NCI-H2081 (cell line): Measurements from ENCODE around the gene VAMP2.
A peak's percentile ranks its signal among the peaks of the same experiment; 100 is the strongest.

Experiments used
- DNase-seq, 2 experiments: peaks; one replicate each; lab custom pipeline; 2025; lab: John Stamatoyannopoulos, UW

VAMP2 gene

GRCh38 chr17:8162233-8162996 lies at the start of gene VAMP2:
VAMP2 (minus strand) TSS chr17:8162948; CDS start chr17:8162879, 69 bp downstream.
- DNase-seq: peak; percentile 19 to 38

- no peak for DNase-seq
Observed at GRCh38 chr17:8210761-8211458, 48.2 kb upstream of the VAMP2 start.

- DNase-seq: peak; percentile 89 to 91
Observed at GRCh38 chr17:8209907-8210760, 47.4 kb upstream of the VAMP2 start, which contains the start of gene AURKB. AURKB (minus strand) TSS chr17:8210575; CDS start chr17:8210224, 351 bp downstream.

GRCh38 chr17:8206536-8206935 lies 43.8 kb upstream of the VAMP2 start:
- no peak for DNase-seq

GRCh38 chr17:8204761-8205555 lies 42.2 kb upstream of the VAMP2 start:
- DNase-seq: no peak

GRCh38 chr17:8192070-8192815 lies 29.5 kb upstream of the VAMP2 start:
- DNase-seq: peak; percentile 77 to 93

GRCh38 chr17:8190506-8190905 lies 27.8 kb upstream of the VAMP2 start:
- DNase-seq: no peak

GRCh38 chr17:8189711-8190477 lies 27.1 kb upstream of the VAMP2 start, which contains the start of gene BORCS6:
BORCS6 (minus strand) TSS chr17:8190180; CDS start chr17:8190140, 40 bp downstream.
- peak; percentile 88 to 95 for DNase-seq

GRCh38 chr17:8189041-8189710 lies 26.4 kb upstream of the VAMP2 start:
- DNase-seq: no peak

- no peak for DNase-seq
Observed at GRCh38 chr17:8188263-8188839, 25.6 kb upstream of the VAMP2 start.

GRCh38 chr17:8187517-8188262 lies 24.9 kb upstream of the VAMP2 start:
- peak; percentile 89 to 93 for DNase-seq

- DNase-seq: peak; percentile 90
Observed at GRCh38 chr17:8186787-8187516, 24.2 kb upstream of the VAMP2 start.

GRCh38 chr17:8186446-8186786 lies 23.7 kb upstream of the VAMP2 start:
- DNase-seq: no peak

- peak; percentile 51 to 60 for DNase-seq
Observed at GRCh38 chr17:8185582-8186445, 23.1 kb upstream of the VAMP2 start.

- no peak for DNase-seq
Observed at GRCh38 chr17:8176998-8177731, 14.4 kb upstream of the VAMP2 start.
